H9 (cell line): Measurements from ENCODE around the gene MMEL1. TPM values are rescaled to one million over a fixed set of nuclear protein-coding genes. Genes with fewer than 3 reads are reported as not detected.

ENCODE experiments used
- DNase-seq: peaks from one replicate; pipeline ENCODE4 v3.0.0-alpha.2; 2017
- H2AFZ ChIP-seq: one replicate; pipeline ENCODE4 v1.6.1; 2013; ENCODE audit warnings: mild to moderate bottlenecking, low read length, control low read depth, moderate library complexity
- H2AK5ac ChIP-seq: 2 replicates; pipeline ENCODE4 v1.6.1; 2013; ENCODE audit warnings: low read length, control low read depth, mixed read lengths; ENCODE audit not compliant: insufficient read length
- H2BK120ac ChIP-seq: one replicate; pipeline ENCODE4 v1.6.1; 2013; ENCODE audit warnings: low read depth, mild to moderate bottlenecking, low read length, control low read depth, inconsistent platforms; ENCODE audit not compliant: poor library complexity, severe bottlenecking
- H2BK12ac ChIP-seq: 2 replicates; pipeline ENCODE4 v1.6.1; 2013; ENCODE audit warnings: low read length, control low read depth, mixed read lengths, low read depth; ENCODE audit not compliant: insufficient read length
- H2BK15ac ChIP-seq: 2 replicates; pipeline ENCODE4 v1.6.1; 2013; ENCODE audit warnings: low read depth, low read length, control low read depth
- H2BK20ac ChIP-seq: one replicate; pipeline ENCODE4 v1.6.1; 2013; ENCODE audit warnings: low read depth, mild to moderate bottlenecking, low read length, control low read depth, inconsistent platforms; ENCODE audit not compliant: poor library complexity, severe bottlenecking
- H2BK5ac ChIP-seq: 2 replicates; pipeline ENCODE4 v1.6.1; 2013; ENCODE audit warnings: low read length, control low read depth, mixed read lengths; ENCODE audit not compliant: insufficient read length
- H3K14ac ChIP-seq: 2 replicates; pipeline ENCODE4 v1.6.1; 2013; ENCODE audit warnings: low read length, control low read depth; ENCODE audit not compliant: insufficient read depth
- H3K18ac ChIP-seq: 2 replicates; pipeline ENCODE4 v1.6.1; 2013; ENCODE audit warnings: low read depth, mild to moderate bottlenecking, mixed read lengths, low read length, control low read depth; ENCODE audit not compliant: insufficient read length
- H3K23ac ChIP-seq: 2 replicates; pipeline ENCODE4 v1.6.1; 2013; ENCODE audit warnings: low read length, control low read depth, mixed read lengths, low read depth; ENCODE audit not compliant: insufficient read length
- H3K23me2 ChIP-seq: 2 replicates; pipeline ENCODE4 v1.6.1; 2013; ENCODE audit warnings: low read depth, mild to moderate bottlenecking, mixed read lengths, low read length, control low read depth; ENCODE audit not compliant: insufficient read length, poor library complexity, severe bottlenecking
- H3K27ac ChIP-seq: 2 replicates; pipeline ENCODE4 v1.5.1; 2013; ENCODE audit warnings: low read length, control low read depth, mixed read lengths, low read depth; ENCODE audit not compliant: insufficient read length
- H3K27me3 ChIP-seq: 2 replicates; pipeline ENCODE4 v1.6.1; 2013; ENCODE audit warnings: low read length, control low read depth, inconsistent platforms; ENCODE audit not compliant: insufficient read depth
- H3K4ac ChIP-seq: 2 replicates; pipeline ENCODE4 v1.6.1; 2013; ENCODE audit warnings: low read depth, mild to moderate bottlenecking, control low read depth, inconsistent platforms, low read length, moderate library complexity
- H3K4me1 ChIP-seq: 2 replicates; pipeline ENCODE4 v1.6.1; 2013; ENCODE audit warnings: low read length, control low read depth, inconsistent platforms; ENCODE audit not compliant: insufficient read depth
- H3K4me2 ChIP-seq: 2 replicates; pipeline ENCODE4 v1.6.1; 2013; ENCODE audit warnings: low read length, control low read depth, mixed read lengths; ENCODE audit not compliant: insufficient read length, insufficient read depth
- H3K56ac ChIP-seq: 2 replicates; pipeline ENCODE4 v1.6.1; 2013; ENCODE audit warnings: low read depth, mild to moderate bottlenecking, mixed read lengths, low read length, control low read depth; ENCODE audit not compliant: insufficient read length
- H3K79me1 ChIP-seq: 2 replicates; pipeline ENCODE4 v1.6.1; 2013; ENCODE audit warnings: low read depth, mild to moderate bottlenecking, moderate library complexity, low read length, control low read depth, inconsistent platforms; ENCODE audit not compliant: insufficient read depth, poor library complexity, severe bottlenecking
- H3K79me2 ChIP-seq: 2 replicates; pipeline ENCODE4 v1.6.1; 2013; ENCODE audit warnings: low read length, control low read depth, inconsistent platforms; ENCODE audit not compliant: insufficient read depth
- H3K9ac ChIP-seq: 2 replicates; pipeline ENCODE4 v1.6.1; 2013; ENCODE audit warnings: low read length, control low read depth, mixed read lengths; ENCODE audit not compliant: insufficient read length; ENCODE audit errors: extremely low read depth
- H3K9me3 ChIP-seq: one replicate; pipeline ENCODE4 v1.6.1; 2013; ENCODE audit warnings: low read depth, low read length, inconsistent platforms; ENCODE audit not compliant: control insufficient read depth
- H3T11ph ChIP-seq: one replicate; pipeline ENCODE4 v1.6.1; 2013; ENCODE audit warnings: mild to moderate bottlenecking, low read length, control low read depth, inconsistent platforms
- H4K20me1 ChIP-seq: one replicate; pipeline ENCODE4 v1.6.1; 2013; ENCODE audit not compliant: control insufficient read depth, insufficient read length, insufficient read depth
- H4K5ac ChIP-seq: 2 replicates; pipeline ENCODE4 v1.6.1; 2013; ENCODE audit warnings: low read depth, mild to moderate bottlenecking, mixed read lengths, low read length, control low read depth; ENCODE audit not compliant: insufficient read length
- H4K8ac ChIP-seq: replicated peaks from 2 replicates; pipeline ENCODE4 v1.6.1; 2013; ENCODE audit warnings: low read length, control low read depth, mixed read lengths, low read depth; ENCODE audit not compliant: insufficient read length
- H4K91ac ChIP-seq: 2 replicates; pipeline ENCODE4 v1.6.1; 2013; ENCODE audit warnings: low read depth, mild to moderate bottlenecking, moderate library complexity, mixed read lengths, low read length, control low read depth; ENCODE audit not compliant: insufficient read length
- H3K27ac Mint-ChIP-seq, 3 experiments: 2 replicates in 2 of 3; 3 replicates in 1 of 3; pipeline ENCODE4 v1.8.0; 2020 to 2021; ENCODE audit warnings: mixed read lengths in 3 of 3, mild to moderate bottlenecking in 1 of 3, moderate library complexity in 1 of 3
- H3K27me3 Mint-ChIP-seq: 2 replicates; pipeline ENCODE4 v1.8.0; 2021; ENCODE audit warnings: low read depth, mild to moderate bottlenecking, moderate library complexity, mixed read lengths
- H3K36me3 Mint-ChIP-seq, 3 experiments: 2 replicates in 2 of 3; 3 replicates in 1 of 3; pipeline ENCODE4 v1.8.0; 2020 to 2021; ENCODE audit warnings: low read depth in 3 of 3, mixed read lengths in 3 of 3; ENCODE audit not compliant: insufficient read depth in 1 of 3
- H3K4me1 Mint-ChIP-seq, 2 experiments: 2 replicates each; pipeline ENCODE4 v1.8.0; 2020; ENCODE audit warnings: mixed read lengths in 2 of 2
- H3K4me3 Mint-ChIP-seq, 2 experiments: 2 replicates in 1 of 2; 3 replicates in 1 of 2; pipeline ENCODE4 v1.8.0; 2020 to 2021; ENCODE audit warnings: mild to moderate bottlenecking in 2 of 2, mixed read lengths in 2 of 2, moderate library complexity in 1 of 2
- H3K9me3 Mint-ChIP-seq, 2 experiments: 2 replicates in 1 of 2; 3 replicates in 1 of 2; pipeline ENCODE4 v1.8.0; 2020; ENCODE audit warnings: mild to moderate bottlenecking in 2 of 2, mixed read lengths in 2 of 2, moderate library complexity in 1 of 2
- CTCF ChIP-seq: fragments of 200-600 bp; sonication (generic); conservative IDR thresholded peaks from 3 replicates; pipeline ENCODE4 v1.8.0; 2021; ENCODE audit warnings: antibody characterized with exemption, mild to moderate bottlenecking
- WGBS: extraction: QIAGEN DNeasy Blood & Tissue Kit; methylation state at CpG from one replicate; pipeline ENCODE4 v1.1.7; 2013; ENCODE audit warnings: missing lambda C conversion rate, low lambda C conversion rate, mixed read lengths; ENCODE audit not compliant: insufficient read length; ENCODE audit errors: extremely low coverage; 5-methylcytosine and 5-hydroxymethylcytosine counted together
- total RNA-seq: library from RNA; stranded (reverse); gene quantifications from 2 replicates; pipeline ENCODE4 v1.2.1, GENCODE V29; 2021

Gene MMEL1
- total RNA-seq, 1 experiment from 2014 or later = 0.42 TPM

GRCh38 chr1:2637442-2638145 lies 4.8 kb upstream of the MMEL1 start:
- H4K5ac ChIP-seq = no peak overlapping the region
- H3K79me2 ChIP-seq = no peaks in the 10 kb centered on the region
- no peaks in the 10 kb centered on the region for H4K20me1 ChIP-seq
- no CpG with 5 or more reads among the region's 10 CpGs for WGBS
- no peak overlapping the region for H2AK5ac ChIP-seq
- H3K4me1 ChIP-seq = no peaks in the 10 kb centered on the region
- H2BK20ac ChIP-seq = no peak overlapping the region
- H2BK120ac ChIP-seq = no peak overlapping the region
- Mint-ChIP-seq H3K27me3 (peaks cover 44% of the 10 kb centered on the region), H3K36me3 (peaks cover 0 to 13% (median 3%) of the 10 kb centered on the region in 3 experiments; a peak in 4 of 7 replicates), H3K4me3 (no peak overlapping the region), H3K27ac (no peak overlapping the region), H3K9me3 (peaks cover 14 to 17% of the 10 kb centered on the region in 2 experiments), H3K4me1 (peaks cover 8 to 14% of the 10 kb centered on the region in 2 experiments)
- no peak overlapping the region for H3K27ac ChIP-seq
- no peak overlapping the region for H2BK12ac ChIP-seq
- no peak overlapping the region for H3K9ac ChIP-seq
- H3K14ac ChIP-seq = no peak overlapping the region
- H2BK5ac ChIP-seq = no peak overlapping the region
- no peak overlapping the region for H3K4ac ChIP-seq
- peaks cover 6% of the 10 kb centered on the region for H3K9me3 ChIP-seq
- no peak overlapping the region for H3K18ac ChIP-seq
- H3K27me3 ChIP-seq = peaks cover 1% of the 10 kb centered on the region; the same call in 1 of the 2 replicates
- no peaks in the 10 kb centered on the region for H3K79me1 ChIP-seq
- TF ChIP-seq CTCF = no peak
- DNase-seq = no peak
- no peak overlapping the region for H2AFZ ChIP-seq
- H3K4me2 ChIP-seq = no peak overlapping the region
- H3K23me2 ChIP-seq = peaks cover 7% of the 10 kb centered on the region
- H2BK15ac ChIP-seq = no peak overlapping the region
- no peak overlapping the region for H3K56ac ChIP-seq
- H4K91ac ChIP-seq = no peak overlapping the region
- H3T11ph ChIP-seq = no peak overlapping the region
- no peak overlapping the region for H4K8ac ChIP-seq
- H3K23ac ChIP-seq = no peak overlapping the region
